ENCODE results near the gene AUTS2. TPM values are rescaled to one million over a fixed set of nuclear protein-coding genes. Genes with fewer than 3 reads are reported as not detected.

Gene AUTS2
- total RNA-seq, 1 experiment from 2014 or later: 42.1 TPM

- peaks cover 17% of the 10 kb centered on the region for H3K9me3 ChIP-seq (ENCODE audit: low read depth, low read length, poor library complexity, severe bottlenecking)
Measured at GRCh38 chr7:70233776-70234175, 635.5 kb downstream of the AUTS2 start.

GRCh38 chr7:70237256-70237655 is 639.0 kb downstream of the AUTS2 start:
- POLR2A ChIA-PET (ENCODE audit: low non-redundant PET): interaction anchor here (0.7 kb wide), 1 partner anchor 1292 kb away, joined by 3 read pairs; no protein-coding TSS in a partner anchor
- H3K27me3 ChIP-seq (replicated peaks; ENCODE audit: insufficient read depth, low read depth, low read length, poor library complexity): no peaks in the 10 kb centered on the region
- DNase-seq (ENCODE audit: low spot score): no peak
- no peaks in the 10 kb centered on the region for H3K4me1 ChIP-seq (ENCODE audit: insufficient read depth, low read length, poor library complexity, severe bottlenecking)
- CTCF ChIA-PET: no interaction called here
- intact Hi-C loops (cut with micrococcal nuclease; ENCODE audit: unreplicated experiment): no loop called here
- no peaks in the 10 kb centered on the region for H3K9me3 ChIP-seq (ENCODE audit: low read depth, low read length, poor library complexity, severe bottlenecking)
- H3K4me3 ChIP-seq (ENCODE audit: low read depth, low read length, poor library complexity, severe bottlenecking): no peak overlapping the region
- TF ChIP-seq EZH2 (IDR thresholded peaks at IDR 0.05; ENCODE audit: borderline replicate concordance, low read depth, low read length, poor library complexity, severe bottlenecking): no peak
- TF ChIP-seq CTCF (conservative IDR thresholded peaks at IDR 0.05; ENCODE audit: low read depth, low read length): no peak
- no TSS peak for BruUV-seq (replicated peaks)
- no peaks in the 10 kb centered on the region for H3K36me3 ChIP-seq (ENCODE audit: insufficient read depth, low read length, poor library complexity, severe bottlenecking)
- no peak overlapping the region for H3K27ac ChIP-seq (ENCODE audit: low read depth, low read length, poor library complexity, severe bottlenecking)

More at GRCh38 chr7:70233776-70234175, 635.5 kb downstream of the AUTS2 start:
- POLR2A ChIA-PET (ENCODE audit: low non-redundant PET): no interaction called here
- BruUV-seq (replicated peaks): no TSS peak
- no peak for DNase-seq (ENCODE audit: low spot score)
- Histone ChIP-seq H3K27ac (ENCODE audit: low read depth, low read length, poor library complexity, severe bottlenecking) (no peak overlapping the region), H3K4me1 (ENCODE audit: insufficient read depth, low read length, poor library complexity, severe bottlenecking) (no peaks in the 10 kb centered on the region), H3K4me3 (ENCODE audit: low read depth, low read length, poor library complexity, severe bottlenecking) (no peak overlapping the region), H3K36me3 (ENCODE audit: insufficient read depth, low read length, poor library complexity, severe bottlenecking) (no peaks in the 10 kb centered on the region), H3K27me3 (replicated peaks; ENCODE audit: insufficient read depth, low read depth, low read length, poor library complexity) (no peaks in the 10 kb centered on the region)
- intact Hi-C loops (cut with micrococcal nuclease; ENCODE audit: unreplicated experiment): no loop called here
- TF ChIP-seq EZH2 (IDR thresholded peaks at IDR 0.05; ENCODE audit: borderline replicate concordance, low read depth, low read length, poor library complexity, severe bottlenecking) (no peak), CTCF (conservative IDR thresholded peaks at IDR 0.05; ENCODE audit: low read depth, low read length) (no peak)
- CTCF ChIA-PET: no interaction called here

- Histone ChIP-seq H3K4me3 (ENCODE audit: low read depth, low read length, poor library complexity, severe bottlenecking) (no peak overlapping the region), H3K4me1 (ENCODE audit: insufficient read depth, low read length, poor library complexity, severe bottlenecking) (no peaks in the 10 kb centered on the region), H3K27ac (ENCODE audit: low read depth, low read length, poor library complexity, severe bottlenecking) (no peak overlapping the region), H3K27me3 (replicated peaks; ENCODE audit: insufficient read depth, low read depth, low read length, poor library complexity) (no peaks in the 10 kb centered on the region), H3K9me3 (ENCODE audit: low read depth, low read length, poor library complexity, severe bottlenecking) (no peaks in the 10 kb centered on the region), H3K36me3 (ENCODE audit: insufficient read depth, low read length, poor library complexity, severe bottlenecking) (no peaks in the 10 kb centered on the region)
- no peak for DNase-seq (ENCODE audit: low spot score)
- TF ChIP-seq CTCF (conservative IDR thresholded peaks at IDR 0.05; ENCODE audit: low read depth, low read length): no peak
- no peak for TF ChIP-seq EZH2 (IDR thresholded peaks at IDR 0.05; ENCODE audit: borderline replicate concordance, low read depth, low read length, poor library complexity, severe bottlenecking)
- POLR2A ChIA-PET (ENCODE audit: low non-redundant PET): interaction anchor here (0.7 kb wide), 1 partner anchor 1293 kb away, joined by 3 read pairs; no protein-coding TSS in a partner anchor
- BruUV-seq (replicated peaks): no TSS peak
- intact Hi-C loops (cut with micrococcal nuclease; ENCODE audit: unreplicated experiment): no loop called here
- CTCF ChIA-PET: no interaction called here
Measured at GRCh38 chr7:70237831-70238575, 639.7 kb downstream of the AUTS2 start.

Measured in A673 (cell line).